Superior temporal gyrus (tissue), 1 donor: ENCODE measurements around the gene MTARC1.

Source experiments
- DNase-seq: peaks from one replicate; pipeline ENCODE4 v3.0.0-alpha.2; 2016; ENCODE audit errors: extremely low spot score

The MTARC1 gene

DNA sequence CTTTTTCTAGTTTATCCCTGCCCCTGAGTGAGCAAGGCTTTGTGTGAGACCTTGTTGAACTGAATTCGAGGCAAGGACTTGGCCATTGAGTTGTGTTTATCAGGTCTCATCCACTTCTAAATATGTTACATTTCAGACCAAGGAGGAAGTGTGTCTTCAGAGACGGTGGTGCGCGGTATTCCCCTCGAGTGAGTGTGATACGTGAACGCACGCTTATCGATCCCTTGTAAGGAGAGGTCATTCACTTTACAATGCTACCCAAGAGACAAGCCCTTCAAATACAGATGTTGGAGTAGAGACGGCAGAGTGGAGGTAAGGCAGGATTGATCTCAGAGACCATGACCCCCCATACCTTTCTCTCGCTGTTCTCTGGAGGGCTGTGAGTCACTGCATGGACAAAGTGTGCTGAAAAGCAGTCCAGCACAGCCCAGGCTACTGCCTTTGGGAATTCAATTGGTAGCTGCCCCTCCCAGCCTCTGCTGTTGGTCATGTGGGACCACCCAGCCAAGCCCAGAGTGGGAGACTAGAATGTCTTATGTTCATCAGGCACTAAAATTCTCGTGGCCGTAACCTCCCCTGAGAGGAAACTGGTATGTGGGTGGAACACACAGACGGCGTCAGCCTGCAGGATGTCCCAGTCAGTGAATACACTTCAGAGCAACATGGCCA lies 16.3 kb upstream of the MTARC1 start:
- DNase-seq = no peak

GRCh38 chr1:220772846-220773245 lies 13.9 kb upstream of the MTARC1 start:
- DNase-seq = no peak

GRCh38 chr1:220775240-220775853 lies 11.4 kb upstream of the MTARC1 start:
- peak; percentile 71 for DNase-seq

- no peak for DNase-seq
These were observed 10.5 kb upstream of the MTARC1 start for GRCh38 chr1:220776254-220776653.

DNA sequence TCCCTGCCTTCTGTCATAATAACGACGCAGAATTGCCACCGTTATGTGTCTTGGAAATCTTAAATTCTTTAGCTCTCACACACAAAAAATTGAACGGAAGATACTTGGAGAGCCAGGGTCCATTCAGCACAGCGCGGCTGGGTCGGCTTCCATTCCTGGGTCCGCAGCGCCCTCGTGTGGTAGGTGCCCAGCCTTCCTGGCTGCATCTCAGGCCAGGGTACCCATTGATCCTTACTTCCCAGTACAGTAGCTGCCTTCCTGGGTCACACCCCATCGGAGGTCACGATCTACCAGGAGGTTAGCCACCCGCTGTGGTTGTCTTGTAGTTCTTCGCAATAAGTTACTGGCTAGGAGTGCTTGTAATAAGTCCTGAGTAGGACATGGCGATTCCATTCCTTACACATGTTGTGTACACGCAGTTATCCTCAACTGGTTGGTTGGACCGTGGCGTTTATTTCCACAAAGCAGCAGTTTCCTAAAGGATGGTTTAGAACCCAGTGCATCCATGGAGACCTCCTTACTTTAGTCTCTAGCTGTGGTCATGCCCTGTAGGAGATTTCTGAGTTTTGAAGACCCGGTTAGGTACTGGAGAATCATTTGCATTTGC lies 9.9 kb upstream of the MTARC1 start:
- DNase-seq = peak; percentile 90

- no peak for DNase-seq
These were observed 3.3 kb upstream of the MTARC1 start for GRCh38 chr1:220783453-220783852.

GRCh38 chr1:220784751-220785150 lies 2.0 kb upstream of the MTARC1 start:
- DNase-seq = no peak

DNA sequence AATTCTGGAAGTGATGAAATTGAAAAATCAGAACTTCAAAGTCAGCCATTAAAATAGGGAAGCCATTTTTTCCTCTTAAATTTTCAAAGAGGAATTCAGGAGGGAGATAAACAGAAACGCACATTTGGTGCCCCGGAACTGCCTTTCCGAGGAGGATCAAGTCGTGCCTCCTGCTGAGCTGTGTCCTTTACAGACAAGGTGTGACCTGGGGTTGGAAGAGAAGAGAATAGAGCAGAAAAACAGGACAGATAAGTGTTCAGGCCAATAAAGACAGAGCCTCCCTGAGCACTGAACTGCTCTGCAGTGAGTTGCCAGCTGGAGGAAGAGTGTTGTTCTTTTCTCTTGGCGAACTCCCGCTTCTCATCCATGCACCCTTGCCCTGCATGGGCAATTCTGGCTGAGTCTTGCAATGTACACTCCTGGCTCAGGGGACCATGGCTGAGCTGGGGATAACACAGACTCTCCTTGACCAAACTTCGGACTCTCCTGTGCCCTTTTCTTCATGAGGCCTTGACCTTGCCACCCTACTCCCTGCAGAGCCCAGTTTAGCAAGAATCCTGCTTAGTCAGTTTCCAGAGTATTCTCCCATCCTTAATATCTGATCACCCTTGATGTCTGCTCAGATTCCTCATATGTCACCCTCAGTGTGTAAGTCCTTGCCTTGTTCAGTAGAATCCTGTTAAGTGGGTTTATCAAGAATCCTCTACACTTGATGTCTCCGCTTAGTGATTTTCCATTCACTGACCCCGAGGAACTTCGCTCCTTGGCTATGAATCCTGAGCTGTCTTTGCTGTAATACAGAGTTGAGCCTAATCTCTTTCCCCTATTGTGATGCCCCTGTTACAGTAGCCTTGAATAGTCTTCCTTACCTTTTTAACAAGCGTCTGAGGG lies 1.3 kb upstream of the MTARC1 start:
- no peak for DNase-seq

- no peak for DNase-seq
These were observed 716 bp upstream of the MTARC1 start for GRCh38 chr1:220786057-220786336.

DNA sequence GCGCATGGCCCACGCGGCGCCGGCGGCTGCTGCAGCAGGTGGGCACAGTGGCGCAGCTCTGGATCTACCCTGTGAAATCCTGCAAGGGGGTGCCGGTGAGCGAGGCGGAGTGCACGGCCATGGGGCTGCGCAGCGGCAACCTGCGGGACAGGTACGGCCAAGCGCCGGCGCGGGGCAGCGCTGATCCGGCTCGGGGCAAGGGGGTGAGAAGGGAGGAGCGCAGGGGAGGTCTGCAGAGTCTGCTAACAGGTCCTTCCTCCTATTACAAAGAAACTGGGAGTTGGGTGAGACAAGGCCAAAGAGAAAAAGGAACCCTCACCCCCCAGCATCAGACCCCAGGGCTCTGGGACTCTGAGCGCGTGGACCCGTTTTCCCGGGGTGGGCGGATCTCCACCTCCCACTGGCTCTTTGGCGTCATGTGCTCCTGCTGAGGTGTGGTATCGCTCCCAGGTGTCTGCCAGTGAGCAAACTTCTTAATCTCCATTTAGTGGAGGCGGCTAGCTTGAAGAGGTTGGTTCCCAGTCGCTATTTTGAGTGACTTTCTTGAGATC lies 431 bp downstream of the MTARC1 start:
- no peak for DNase-seq

- DNase-seq = no peak
These were observed 2.2 kb downstream of the MTARC1 start for GRCh38 chr1:220788900-220789299.

GRCh38 chr1:220789532-220790147 lies 2.9 kb downstream of the MTARC1 start:
- no peak for DNase-seq

- DNase-seq = no peak
These were observed 4.6 kb downstream of the MTARC1 start for GRCh38 chr1:220791285-220791684.

- DNase-seq = no peak
These were observed 5.2 kb downstream of the MTARC1 start for GRCh38 chr1:220791956-220792355.

- no peak for DNase-seq
These were observed 9.8 kb downstream of the MTARC1 start for GRCh38 chr1:220796530-220796929.

DNA sequence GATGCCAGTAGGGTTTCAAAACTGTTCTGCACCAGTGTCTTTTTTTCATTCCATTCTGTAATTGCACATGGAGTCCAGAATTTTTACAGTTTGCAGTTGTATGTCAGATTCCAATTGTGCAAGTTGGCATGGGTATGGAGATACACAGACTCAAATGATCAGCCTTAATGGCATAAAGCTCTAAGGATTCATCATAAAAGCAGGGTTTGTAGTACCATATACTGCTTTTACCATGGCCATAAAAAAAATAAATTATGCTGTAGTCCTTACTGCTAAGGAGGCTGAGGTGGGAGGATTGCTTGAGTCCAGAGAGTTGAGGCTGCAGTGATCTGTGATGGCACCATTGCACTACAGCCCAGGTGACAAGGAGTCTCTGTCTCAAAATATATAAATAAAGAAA lies 10.3 kb downstream of the MTARC1 start:
- DNase-seq = no peak

DNA sequence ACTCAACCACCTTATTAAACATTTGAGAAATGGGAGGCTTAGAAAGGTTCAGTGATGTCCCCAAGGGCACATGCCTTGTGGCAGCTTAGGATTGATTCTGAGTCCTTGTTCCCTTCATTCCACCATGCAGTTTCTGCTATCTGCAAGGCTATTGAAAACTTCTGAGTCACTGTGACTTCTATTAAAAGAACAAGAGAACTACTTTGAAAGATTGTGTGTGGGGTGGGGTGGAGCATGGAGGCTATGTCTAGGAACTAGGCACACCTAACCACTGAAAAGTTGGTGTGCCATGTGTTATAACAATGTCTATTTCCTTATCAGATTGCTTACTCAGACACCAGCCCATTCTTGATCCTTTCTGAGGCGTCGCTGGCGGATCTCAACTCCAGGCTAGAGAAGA lies 10.8 kb downstream of the MTARC1 start:
- DNase-seq = no peak

DNA sequence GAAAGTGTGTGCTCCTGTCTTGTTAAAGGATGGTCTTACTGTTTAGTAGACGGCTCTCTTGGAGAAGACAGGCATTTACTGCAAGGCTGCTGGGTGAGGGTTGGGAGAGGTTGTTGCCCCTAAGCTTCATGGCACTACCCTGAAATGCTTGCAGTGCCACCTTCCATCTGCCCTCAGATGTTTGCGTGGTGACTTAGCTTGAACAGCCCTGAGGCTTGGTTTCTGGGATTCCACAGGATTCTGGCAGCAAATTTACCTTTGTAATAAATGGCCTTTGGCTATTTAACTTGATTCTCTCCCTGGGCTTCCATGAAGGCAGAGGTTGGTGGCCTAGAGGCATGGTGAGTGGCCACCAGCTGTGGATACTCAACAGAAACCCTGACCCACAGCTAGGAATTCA lies 11.6 kb downstream of the MTARC1 start:
- DNase-seq = no peak

- no peak for DNase-seq
These were observed 13.5 kb downstream of the MTARC1 start for GRCh38 chr1:220800262-220800661.

DNA sequence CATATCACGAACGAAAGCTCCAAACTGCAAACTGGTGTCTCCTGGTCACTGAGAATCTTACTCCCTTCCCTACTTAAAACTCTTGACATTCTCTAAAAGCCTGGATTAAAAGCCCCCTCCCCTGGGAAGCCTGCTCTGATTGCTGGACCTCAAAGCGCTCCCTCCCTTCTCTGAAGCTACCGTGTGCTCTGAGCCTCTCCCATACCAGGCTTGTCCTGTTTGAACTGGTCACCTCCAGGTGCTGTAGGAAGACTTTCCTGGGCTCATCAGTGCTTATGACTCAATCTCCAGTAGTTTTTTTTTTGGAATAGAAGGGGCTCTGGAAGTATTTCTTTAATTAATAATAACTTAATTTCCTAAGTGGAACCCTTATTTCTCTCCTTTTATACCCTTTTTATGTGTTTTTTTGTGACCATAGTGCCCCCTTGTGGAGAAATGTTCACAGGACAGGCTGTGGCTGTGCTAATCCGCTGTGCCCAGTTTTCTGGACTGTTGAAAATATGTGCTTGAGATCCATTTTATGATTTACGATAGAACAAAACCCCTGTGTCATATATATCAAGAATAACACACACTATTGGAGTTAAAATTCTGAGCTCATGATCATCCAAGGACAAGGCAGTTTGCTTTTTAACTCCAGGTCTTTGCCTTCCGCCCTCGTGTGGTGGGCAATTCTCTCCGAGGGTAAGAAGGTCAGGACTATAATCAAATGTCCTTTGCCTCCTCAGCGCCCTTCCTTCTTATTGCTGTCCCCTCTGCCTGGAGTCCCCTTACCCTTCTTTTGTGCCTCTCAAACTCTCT lies 16.9 kb downstream of the MTARC1 start:
- DNase-seq = peak; percentile 69

DNA sequence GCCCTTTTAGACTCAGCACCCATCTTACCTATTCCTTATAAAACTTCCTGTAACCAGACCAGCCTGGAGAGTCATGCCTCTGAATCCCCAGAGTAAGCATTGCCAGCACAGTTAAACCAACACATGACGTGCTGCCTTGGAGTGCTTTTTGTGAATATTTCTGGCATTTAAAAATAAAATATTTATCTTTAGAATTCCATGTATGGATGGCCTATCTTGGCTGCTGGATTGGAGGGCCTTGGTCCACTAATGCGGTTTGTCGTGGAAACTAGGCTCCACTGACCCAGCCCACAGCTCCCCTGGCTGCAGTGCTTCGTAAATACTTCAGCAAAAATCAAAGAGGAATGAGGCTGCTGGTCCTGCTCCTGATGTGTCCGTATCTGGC lies 17.5 kb downstream of the MTARC1 start:
- no peak for DNase-seq
